GM13977 (cell line): ENCODE measurements around the gene LRRC26.

Experiments used
- DNase-seq: peaks from one replicate; pipeline ENCODE4 v3.0.0; 2012; ENCODE audit warnings: low spot score
- in situ Hi-C: fragments of 300-500 bp; cut with MboI; formaldehyde crosslinking; loops from one replicate; pipeline ENCODE4 v1.12.0; 2022; ENCODE audit warnings: low sequenced_read_pairs, low pct_unique_long_range_greater_than_20kb, mixed read lengths, inconsistent platforms; ENCODE audit not compliant: unreplicated experiment
- TF ChIP-seq, protein P1 (sequence below): IDR thresholded peaks from 2 replicates; pipeline ENCODE4 v1.5.1; 2012; ENCODE audit warnings: mild to moderate bottlenecking, control low read depth; ENCODE audit not compliant: insufficient read depth; ENCODE audit errors: extremely low read depth, missing control alignments

The LRRC26 gene

GRCh38 chr9:137205126-137206069, 35.5 kb upstream of the LRRC26 start, which contains the start of the genes NDOR1 and TMEM203:
NDOR1 (plus strand) TSS chr9:137205700; CDS start chr9:137205778, 78 bp downstream.
TMEM203 (minus strand) TSS chr9:137205648; CDS start chr9:137205414, 234 bp downstream.
- DNase-seq: peak; percentile 98
- in situ Hi-C loops: no loop called here
- TF ChIP-seq, protein P1, sequence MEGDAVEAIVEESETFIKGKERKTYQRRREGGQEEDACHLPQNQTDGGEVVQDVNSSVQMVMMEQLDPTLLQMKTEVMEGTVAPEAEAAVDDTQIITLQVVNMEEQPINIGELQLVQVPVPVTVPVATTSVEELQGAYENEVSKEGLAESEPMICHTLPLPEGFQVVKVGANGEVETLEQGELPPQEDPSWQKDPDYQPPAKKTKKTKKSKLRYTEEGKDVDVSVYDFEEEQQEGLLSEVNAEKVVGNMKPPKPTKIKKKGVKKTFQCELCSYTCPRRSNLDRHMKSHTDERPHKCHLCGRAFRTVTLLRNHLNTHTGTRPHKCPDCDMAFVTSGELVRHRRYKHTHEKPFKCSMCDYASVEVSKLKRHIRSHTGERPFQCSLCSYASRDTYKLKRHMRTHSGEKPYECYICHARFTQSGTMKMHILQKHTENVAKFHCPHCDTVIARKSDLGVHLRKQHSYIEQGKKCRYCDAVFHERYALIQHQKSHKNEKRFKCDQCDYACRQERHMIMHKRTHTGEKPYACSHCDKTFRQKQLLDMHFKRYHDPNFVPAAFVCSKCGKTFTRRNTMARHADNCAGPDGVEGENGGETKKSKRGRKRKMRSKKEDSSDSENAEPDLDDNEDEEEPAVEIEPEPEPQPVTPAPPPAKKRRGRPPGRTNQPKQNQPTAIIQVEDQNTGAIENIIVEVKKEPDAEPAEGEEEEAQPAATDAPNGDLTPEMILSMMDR: no peak

- in situ Hi-C loops: no loop called here
- no peak for DNase-seq
- TF ChIP-seq, protein P1: no peak
Measured at GRCh38 chr9:137204731-137205125, 34.9 kb upstream of the LRRC26 start.

GRCh38 chr9:137202966-137203365, 33.1 kb upstream of the LRRC26 start:
- DNase-seq: no peak
- TF ChIP-seq, protein P1: no peak
- in situ Hi-C loops: no loop called here

DNA sequence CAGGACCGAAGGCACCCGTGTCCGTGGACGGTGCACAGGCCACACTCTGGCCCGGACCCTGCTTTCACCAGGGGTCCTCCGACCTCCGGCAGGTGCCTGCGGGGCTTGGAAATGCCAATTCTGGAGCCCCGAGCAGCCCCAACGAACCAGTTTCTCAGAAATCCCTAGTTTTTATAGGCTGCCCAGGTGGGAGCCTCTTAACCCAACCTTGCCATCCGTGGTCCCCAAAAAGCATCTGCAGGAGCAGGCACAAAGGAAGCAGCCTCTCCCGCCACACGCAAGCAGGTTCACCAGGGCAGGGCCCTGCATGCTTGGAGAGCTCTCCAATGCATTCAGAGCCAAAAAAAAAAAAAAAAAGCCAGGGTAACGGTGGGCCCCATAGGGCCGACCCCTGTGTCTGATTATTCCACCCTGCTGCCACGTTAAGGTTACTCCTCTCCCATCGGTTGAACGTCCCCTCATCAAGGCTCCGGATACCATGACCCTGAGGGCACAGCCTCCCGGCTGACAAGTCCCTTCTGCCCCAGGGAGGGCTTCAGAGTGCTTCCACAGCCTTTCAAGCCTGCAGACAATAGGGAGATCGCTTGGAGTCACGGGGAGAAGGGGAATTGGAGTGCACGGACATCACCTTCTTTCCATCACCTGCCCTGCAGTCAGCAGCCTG, 31.5 kb upstream of the LRRC26 start:
- DNase-seq: no peak
- TF ChIP-seq, protein P1: no peak
- in situ Hi-C loops: no loop called here

- in situ Hi-C loops: no loop called here
- peak; percentile 100 for DNase-seq
- TF ChIP-seq, protein P1: no peak
Measured at GRCh38 chr9:137200311-137201204, 30.7 kb upstream of the LRRC26 start, which contains the start of gene TPRN. TPRN (minus strand) TSS chr9:137200741; CDS start chr9:137200711, 30 bp downstream.
